CD14-positive monocyte (primary cell): ENCODE results near the gene RAB21. TPM values are rescaled to one million over a fixed set of nuclear protein-coding genes. Genes with fewer than 3 reads are reported as not detected.
A peak's percentile ranks its signal among the peaks of the same experiment; 100 is the strongest.

ENCODE experiments used
- DNase-seq, 3 donors: peaks; one replicate each; pipeline ENCODE4 v3.0.0-alpha.2; 2011 to 2022
- H2AFZ ChIP-seq: 2 replicates; pipeline ENCODE4 v1.6.0; 2012; ENCODE audit warnings: mild to moderate bottlenecking, low read depth, low read length, inconsistent platforms; ENCODE audit not compliant: insufficient read depth, poor library complexity, severe bottlenecking
- H3K27ac ChIP-seq, 2 donors: 1 replicate in 1 of 2; 2 replicates in 1 of 2; pipeline ENCODE4 v1.5.1; 2012 to 2013; ENCODE audit warnings: low read length in 2 of 2, control low read depth in 1 of 2, inconsistent platforms in 1 of 2, low read depth in 1 of 2, mild to moderate bottlenecking in 1 of 2
- H3K27me3 ChIP-seq, 2 donors: one replicate each; pipeline versions ENCODE4 v1.6.0 to v1.6.1; 2011 to 2013; ENCODE audit warnings: low read length in 2 of 2; ENCODE audit not compliant: control insufficient read depth in 2 of 2, insufficient read depth in 2 of 2
- H3K36me3 ChIP-seq, 2 donors: replicated peaks in 1 of 2; 1 replicate in 1 of 2; 2 replicates in 1 of 2; pipeline versions ENCODE4 v1.5.1 to v1.6.1; 2012 to 2013; ENCODE audit warnings: low read length in 2 of 2, control low read depth in 1 of 2, inconsistent platforms in 1 of 2, mild to moderate bottlenecking in 1 of 2; ENCODE audit not compliant: insufficient read depth in 2 of 2, control insufficient read depth in 1 of 2
- H3K4me1 ChIP-seq, 2 donors: 1 replicate in 1 of 2; 2 replicates in 1 of 2; pipeline versions ENCODE4 v1.5.1 to v1.6.1; 2012 to 2013; ENCODE audit warnings: low read length in 2 of 2, control low read depth in 1 of 2, inconsistent platforms in 1 of 2, mild to moderate bottlenecking in 1 of 2, moderate library complexity in 1 of 2; ENCODE audit not compliant: insufficient read depth in 2 of 2, control insufficient read depth in 1 of 2
- H3K4me2 ChIP-seq: replicated peaks from 2 replicates; pipeline ENCODE3; 2012; ENCODE audit warnings: low read length, moderate library complexity, mild to moderate bottlenecking; ENCODE audit not compliant: poor library complexity, severe bottlenecking; ENCODE audit errors: extremely low read depth
- H3K4me3 ChIP-seq, 3 experiments: fragments of 200-600 bp in 1 of 3; sonication (generic) in 1 of 3; replicated peaks in 1 of 3; 1 replicate in 2 of 3; 2 replicates in 1 of 3; pipeline ENCODE4 v1.5.1; 2011 to 2013; ENCODE audit warnings: low read length in 3 of 3, mild to moderate bottlenecking in 3 of 3, control low read depth in 2 of 3, low read depth in 2 of 3, inconsistent platforms in 1 of 3, moderate library complexity in 1 of 3
- H3K79me2 ChIP-seq: 2 replicates; pipeline ENCODE4 v1.6.0; 2012; ENCODE audit warnings: mild to moderate bottlenecking, control low read depth, inconsistent platforms, low read length, moderate library complexity; ENCODE audit not compliant: insufficient read depth
- H3K9ac ChIP-seq: 2 replicates; pipeline ENCODE4 v1.6.0; 2017; ENCODE audit warnings: low read length, mild to moderate bottlenecking; ENCODE audit not compliant: insufficient read depth, poor library complexity, severe bottlenecking
- H3K9me3 ChIP-seq, 2 donors: replicated peaks in 1 of 2; 1 replicate in 1 of 2; 2 replicates in 1 of 2; pipeline versions ENCODE4 v1.5.1 to v1.6.1; 2012 to 2013; ENCODE audit warnings: low read length in 2 of 2, control low read depth in 1 of 2; ENCODE audit not compliant: control insufficient read depth in 1 of 2, insufficient read depth in 1 of 2
- H4K20me1 ChIP-seq: 2 replicates; pipeline ENCODE4 v1.6.0; 2012; ENCODE audit warnings: mild to moderate bottlenecking, low read length, control low read depth, moderate library complexity; ENCODE audit not compliant: insufficient read depth
- H3K27ac Mint-ChIP-seq, 7 donors: one replicate each; pipeline ENCODE4 v1.8.0; 2020; ENCODE audit warnings: mild to moderate bottlenecking in 7 of 7, mixed read lengths in 7 of 7, moderate library complexity in 6 of 7, inconsistent platforms in 2 of 7
- H3K27me3 Mint-ChIP-seq, 3 donors: one replicate each; pipeline ENCODE4 v1.8.0; 2021 to 2022; ENCODE audit warnings: low read depth in 3 of 3, mild to moderate bottlenecking in 3 of 3, mixed read lengths in 3 of 3, moderate library complexity in 3 of 3, inconsistent platforms in 1 of 3
- H3K36me3 Mint-ChIP-seq, 2 donors: one replicate each; pipeline ENCODE4 v1.8.0; 2020; ENCODE audit warnings: mixed read lengths in 2 of 2, inconsistent platforms in 1 of 2, mild to moderate bottlenecking in 1 of 2
- H3K4me1 Mint-ChIP-seq: one replicate; pipeline ENCODE4 v1.8.0; 2020; ENCODE audit warnings: mild to moderate bottlenecking, mixed read lengths
- H3K4me3 Mint-ChIP-seq, 2 donors: one replicate each; pipeline ENCODE4 v1.8.0; 2020; ENCODE audit warnings: mild to moderate bottlenecking in 2 of 2, mixed read lengths in 2 of 2, moderate library complexity in 1 of 2
- H3K9me3 Mint-ChIP-seq, 7 donors: one replicate each; pipeline ENCODE4 v1.8.0; 2020 to 2022; ENCODE audit warnings: mixed read lengths in 7 of 7, mild to moderate bottlenecking in 6 of 7, moderate library complexity in 6 of 7, inconsistent platforms in 2 of 7
- CTCF ChIP-seq: fragments of 200-600 bp; IDR thresholded peaks from one replicate; pipeline ENCODE4 v1.8.0; 2022; ENCODE audit warnings: antibody characterized with exemption, mild to moderate bottlenecking
- WGBS: methylation state at CpG from one replicate; pipeline ENCODE4 v1.1.5; 2013; ENCODE audit warnings: missing lambda C conversion rate; ENCODE audit not compliant: insufficient coverage; 5-methylcytosine and 5-hydroxymethylcytosine counted together
- intact Hi-C, 2 donors: fragments of 100-400 bp; cut with micrococcal nuclease; formaldehyde crosslinking; loops; one replicate each; pipeline versions ENCODE4 v1.15.0 to v1.15.1; 2023
- polyA plus RNA-seq, 3 donors: library from polyadenylated mRNA; depleted of rRNA in 1 of 3; unstranded in 2 of 3; stranded (reverse) in 1 of 3; fragments of 300-500 nt in 2 of 3; fragments of >200 nt in 1 of 3; fragmentation: Illumina TruSeq in 2 of 3; gene quantifications; 1 replicate in 2 of 3; 2 replicates in 1 of 3; pipeline ENCODE4 v1.2.3, GENCODE V29; 2012 to 2021

The RAB21 gene
- polyA plus RNA-seq, 3 donors: 10.8 to 36.0 (median 31.1) TPM

GRCh38 chr12:71748081-71748850, 6.4 kb upstream of the RAB21 start:
- Mint-ChIP-seq H3K4me1 (no peaks in the 10 kb centered on the region), H3K27ac (no peak overlapping the region), H3K36me3 (no peaks in the 10 kb centered on the region), H3K4me3 (no peak overlapping the region), H3K9me3 (no peaks in the 10 kb centered on the region), H3K27me3 (peaks cover 5 to 22% (median 14%) of the 10 kb centered on the region in 3 donors)
- H3K4me2 ChIP-seq: no peak overlapping the region
- no peak for TF ChIP-seq CTCF
- H3K27ac ChIP-seq: no peak overlapping the region
- H3K4me3 ChIP-seq: no peak overlapping the region
- H3K4me1 ChIP-seq: no peaks in the 10 kb centered on the region
- no peak overlapping the region for H3K9ac ChIP-seq
- no peak overlapping the region for H2AFZ ChIP-seq
- H3K9me3 ChIP-seq: no peaks in the 10 kb centered on the region
- H4K20me1 ChIP-seq: no peaks in the 10 kb centered on the region
- H3K36me3 ChIP-seq: no peaks in the 10 kb centered on the region
- 100% methylated on average over 1 of the region's 5 CpGs for WGBS
- H3K79me2 ChIP-seq: no peaks in the 10 kb centered on the region
- no peaks in the 10 kb centered on the region for H3K27me3 ChIP-seq
- intact Hi-C loops: loop anchor here (5.0 to 10.0 kb wide), 2 partner anchors 333 to 336 kb away; no protein-coding TSS in a partner anchor
- no peak for DNase-seq

GRCh38 chr12:71749666-71750065, 5.0 kb upstream of the RAB21 start:
- peak overlapping the region; percentile 9 for H2AFZ ChIP-seq
- Mint-ChIP-seq H3K27ac (no peak overlapping the region), H3K4me1 (peaks cover 7% of the 10 kb centered on the region), H3K9me3 (no peaks in the 10 kb centered on the region), H3K27me3 (peaks cover 5 to 24% (median 14%) of the 10 kb centered on the region in 3 donors), H3K36me3 (no peaks in the 10 kb centered on the region), H3K4me3 (no peak overlapping the region)
- H3K9me3 ChIP-seq: no peaks in the 10 kb centered on the region
- H3K27me3 ChIP-seq: no peaks in the 10 kb centered on the region
- no peaks in the 10 kb centered on the region for H4K20me1 ChIP-seq
- no peak overlapping the region for H3K4me2 ChIP-seq
- peaks cover 6% of the 10 kb centered on the region in 2 donors for H3K4me1 ChIP-seq
- H3K9ac ChIP-seq: no peak overlapping the region
- intact Hi-C loops: loop anchor here (5.0 to 10.0 kb wide), 7 partner anchors 62 to 337 kb away; partner anchors contain the start of genes TMEM19 (in 2 of the 2), THAP2 (in 1 of the 2) and ZFC3H1 (in 1 of the 2)
- no peak overlapping the region for H3K4me3 ChIP-seq
- DNase-seq: no peak
- no peaks in the 10 kb centered on the region for H3K36me3 ChIP-seq
- no CpG with 5 or more reads among the region's 1 CpG for WGBS
- peaks cover under 1% of the 10 kb centered on the region for H3K79me2 ChIP-seq
- TF ChIP-seq CTCF: no peak
- H3K27ac ChIP-seq: no peak overlapping the region
